A549 treated with Hydrocortisone at 1 μM for 4 hours (cell line): ENCODE measurements around the gene SYCP1. TPM values are rescaled to one million over a fixed set of nuclear protein-coding genes. Genes with fewer than 3 reads are reported as not detected.

Source experiments
- total RNA-seq: library from RNA; stranded (reverse); fragments of 200-300 nt; extraction: Qiagen RNA extraction; gene quantifications from 5 replicates; pipeline ENCODE4 v1.2.3, GENCODE V29; 2022

SYCP1 gene, protein sequence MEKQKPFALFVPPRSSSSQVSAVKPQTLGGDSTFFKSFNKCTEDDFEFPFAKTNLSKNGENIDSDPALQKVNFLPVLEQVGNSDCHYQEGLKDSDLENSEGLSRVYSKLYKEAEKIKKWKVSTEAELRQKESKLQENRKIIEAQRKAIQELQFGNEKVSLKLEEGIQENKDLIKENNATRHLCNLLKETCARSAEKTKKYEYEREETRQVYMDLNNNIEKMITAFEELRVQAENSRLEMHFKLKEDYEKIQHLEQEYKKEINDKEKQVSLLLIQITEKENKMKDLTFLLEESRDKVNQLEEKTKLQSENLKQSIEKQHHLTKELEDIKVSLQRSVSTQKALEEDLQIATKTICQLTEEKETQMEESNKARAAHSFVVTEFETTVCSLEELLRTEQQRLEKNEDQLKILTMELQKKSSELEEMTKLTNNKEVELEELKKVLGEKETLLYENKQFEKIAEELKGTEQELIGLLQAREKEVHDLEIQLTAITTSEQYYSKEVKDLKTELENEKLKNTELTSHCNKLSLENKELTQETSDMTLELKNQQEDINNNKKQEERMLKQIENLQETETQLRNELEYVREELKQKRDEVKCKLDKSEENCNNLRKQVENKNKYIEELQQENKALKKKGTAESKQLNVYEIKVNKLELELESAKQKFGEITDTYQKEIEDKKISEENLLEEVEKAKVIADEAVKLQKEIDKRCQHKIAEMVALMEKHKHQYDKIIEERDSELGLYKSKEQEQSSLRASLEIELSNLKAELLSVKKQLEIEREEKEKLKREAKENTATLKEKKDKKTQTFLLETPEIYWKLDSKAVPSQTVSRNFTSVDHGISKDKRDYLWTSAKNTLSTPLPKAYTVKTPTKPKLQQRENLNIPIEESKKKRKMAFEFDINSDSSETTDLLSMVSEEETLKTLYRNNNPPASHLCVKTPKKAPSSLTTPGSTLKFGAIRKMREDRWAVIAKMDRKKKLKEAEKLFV
- total RNA-seq, result not detected in 5 replicates

DNA sequence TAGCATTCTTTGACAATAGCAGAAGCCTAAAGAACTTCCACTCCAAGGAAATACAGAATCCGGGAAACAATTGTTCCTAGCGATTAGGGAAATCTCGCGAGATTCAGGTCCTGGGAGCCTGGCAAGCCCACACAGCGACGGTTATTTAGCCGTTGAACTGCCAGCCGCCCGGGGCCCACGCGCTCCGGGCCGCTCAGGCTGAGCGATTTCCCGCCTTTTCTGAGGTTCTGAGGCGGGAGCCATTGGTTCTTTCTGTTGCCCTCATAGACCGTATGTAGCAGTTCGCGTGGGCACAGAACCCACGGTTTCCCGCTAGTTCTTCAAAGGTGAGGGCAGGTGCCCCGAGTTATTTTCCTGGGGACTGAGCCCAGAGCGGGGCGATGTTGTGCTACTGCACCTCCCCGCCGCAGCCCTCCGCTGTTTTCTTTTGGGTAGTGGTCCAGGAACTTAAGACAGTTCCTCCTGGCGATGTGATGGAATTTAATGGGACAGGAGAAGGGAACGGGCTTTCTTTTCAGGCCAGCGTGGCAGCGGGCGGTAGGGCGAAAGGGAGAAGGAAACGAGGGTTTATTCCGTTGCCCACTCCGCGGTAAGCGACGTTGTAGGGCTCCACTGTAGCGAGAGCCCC is at the start of gene SYCP1:
Gene SYCP1, plus strand, starts transcription at position 171 of the 628 bp plus-strand sequence. CDS start 602 bp downstream, outside the sequence.

DNA sequence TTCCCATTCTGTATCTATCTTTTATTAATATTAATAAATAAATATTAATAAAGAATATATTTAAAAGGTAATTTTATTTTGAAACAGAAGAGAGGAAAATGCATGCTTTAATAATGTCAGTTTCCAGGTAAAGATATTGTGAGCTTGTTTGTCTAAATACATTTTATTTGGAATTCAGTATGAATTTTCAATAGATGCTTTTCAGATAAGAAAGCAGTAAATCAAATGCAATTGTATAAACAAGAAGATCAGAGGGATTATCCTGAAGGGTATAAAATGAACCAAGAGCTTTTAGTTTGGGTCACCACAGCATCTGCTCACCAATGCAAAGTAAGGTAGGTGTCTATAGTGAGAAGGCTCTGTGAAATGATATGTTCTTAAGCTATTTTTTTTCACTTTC is 174.9 kb downstream of the SYCP1 start, which contains the start of gene TSHB:
Gene TSHB, plus strand, starts transcription at position 301 of the 400 bp plus-strand sequence. CDS start 3,537 bp downstream, outside the sequence.

Other genes starting within 250 kb of the SYCP1 start
- 0.28 to 0.47 TPM (median 0.37 TPM) in 5 replicates for gene DENND2C, start 184.8 kb upstream of the SYCP1 start, total RNA-seq
- gene AMPD1, start 159.3 kb upstream of the SYCP1 start, total RNA-seq, result not detected in 5 replicates
- gene NRAS, start 138.1 kb upstream of the SYCP1 start, total RNA-seq, result 25.1 to 39.0 TPM (median 28.8 TPM) in 5 replicates
- 116 to 177 TPM (median 130 TPM) in 5 replicates for gene CSDE1, start 96.9 kb upstream of the SYCP1 start, total RNA-seq
- gene SIKE1, start 74.2 kb upstream of the SYCP1 start, total RNA-seq, result 15.6 to 20.8 TPM (median 16.7 TPM) in 5 replicates
- not detected in 5 replicates for gene TSHB, start 175.0 kb downstream of the SYCP1 start, total RNA-seq
- 0.79 to 1.9 TPM (median 1.1 TPM) in 5 replicates for gene TSPAN2, start 234.6 kb downstream of the SYCP1 start, total RNA-seq